Osteoblast (primary cell): Measurements from ENCODE around the gene PNLIPRP3. TPM values are rescaled to one million over a fixed set of nuclear protein-coding genes. Genes with fewer than 3 reads are reported as not detected.
A peak's percentile ranks its signal among the peaks of the same experiment; 100 is the strongest.

Experiments
- DNase-seq: peaks from one replicate; pipeline ENCODE4 v3.0.0; 2011; ENCODE audit warnings: low spot score, mixed read lengths; ENCODE audit not compliant: insufficient read length; ENCODE audit errors: missing footprints
- H2AFZ ChIP-seq: 2 replicates; pipeline ENCODE4 v1.6.0; 2011; ENCODE audit warnings: mild to moderate bottlenecking, low read length
- H3K27ac ChIP-seq: 2 replicates; pipeline ENCODE4 v1.5.1; 2011; ENCODE audit warnings: mild to moderate bottlenecking, low read depth, low read length, moderate library complexity
- H3K27me3 ChIP-seq: 2 replicates; pipeline ENCODE4 v1.6.0; 2012; ENCODE audit warnings: mild to moderate bottlenecking, control low read depth, inconsistent platforms, low read length, moderate library complexity; ENCODE audit not compliant: insufficient read depth
- H3K36me3 ChIP-seq: 2 replicates; pipeline ENCODE4 v1.5.1; 2011; ENCODE audit warnings: mild to moderate bottlenecking, low read length, control low read depth, moderate library complexity; ENCODE audit not compliant: insufficient read depth
- H3K4me1 ChIP-seq: 2 replicates; pipeline ENCODE4 v1.5.1; 2011; ENCODE audit warnings: mild to moderate bottlenecking, low read length, control low read depth, moderate library complexity; ENCODE audit not compliant: insufficient read depth
- H3K4me2 ChIP-seq: 2 replicates; pipeline ENCODE4 v1.6.0; 2011; ENCODE audit warnings: mild to moderate bottlenecking, low read length; ENCODE audit not compliant: insufficient read depth
- H3K4me3 ChIP-seq: fragments of 200-600 bp; sonication (generic); 3 replicates; pipeline ENCODE4 v1.5.1; 2012; ENCODE audit warnings: mild to moderate bottlenecking, low read length, inconsistent platforms; ENCODE audit not compliant: insufficient read depth
- H3K79me2 ChIP-seq: 2 replicates; pipeline ENCODE4 v1.6.0; 2012; ENCODE audit warnings: mild to moderate bottlenecking, low read length, control low read depth, inconsistent platforms; ENCODE audit not compliant: insufficient read depth
- H3K9me3 ChIP-seq: 2 replicates; pipeline ENCODE4 v1.5.1; 2011; ENCODE audit warnings: low read depth, low read length, control low read depth
- H4K20me1 ChIP-seq: 2 replicates; pipeline ENCODE4 v1.6.0; 2012; ENCODE audit warnings: mild to moderate bottlenecking, low read length, control low read depth; ENCODE audit not compliant: insufficient read depth
- CTCF ChIP-seq: IDR thresholded peaks from 2 replicates; pipeline ENCODE4 v1.5.1; 2011; ENCODE audit warnings: mild to moderate bottlenecking, low read depth, low read length, moderate library complexity; ENCODE audit errors: extremely low read depth
- total RNA-seq: library from RNA; depleted of rRNA; stranded (reverse); fragments of >200 nt; gene quantifications from 2 replicates; pipeline ENCODE4 v1.2.3, GENCODE V29; 2012

The PNLIPRP3 gene
- total RNA-seq, 1 donor: 0.72 TPM

GRCh38 chr10:116395223-116395985, 32.2 kb upstream of the PNLIPRP3 start:
- Histone ChIP-seq H3K4me3 (no peak overlapping the region), H3K27me3 (no peaks in the 10 kb centered on the region), H2AFZ (no peak overlapping the region), H3K79me2 (no peaks in the 10 kb centered on the region), H3K4me2 (no peak overlapping the region), H4K20me1 (no peaks in the 10 kb centered on the region), H3K27ac (no peak overlapping the region), H3K9me3 (no peaks in the 10 kb centered on the region), H3K36me3 (no peaks in the 10 kb centered on the region), H3K4me1 (no peaks in the 10 kb centered on the region)
- no peak for TF ChIP-seq CTCF
- no peak for DNase-seq

- Histone ChIP-seq H3K79me2 (no peaks in the 10 kb centered on the region), H3K4me1 (no peaks in the 10 kb centered on the region), H3K4me3 (no peak overlapping the region), H4K20me1 (no peaks in the 10 kb centered on the region), H3K27ac (no peak overlapping the region), H3K9me3 (no peaks in the 10 kb centered on the region), H3K27me3 (no peaks in the 10 kb centered on the region), H3K4me2 (no peak overlapping the region), H2AFZ (no peak overlapping the region), H3K36me3 (no peaks in the 10 kb centered on the region)
- DNase-seq: no peak
- no peak for TF ChIP-seq CTCF
Observed at GRCh38 chr10:116398224-116398623, 29.4 kb upstream of the PNLIPRP3 start.

- H3K79me2 ChIP-seq: no peaks in the 10 kb centered on the region
- no peak overlapping the region for H3K4me2 ChIP-seq
- DNase-seq: no peak
- H3K4me3 ChIP-seq: no peak overlapping the region
- H3K36me3 ChIP-seq: no peaks in the 10 kb centered on the region
- no peaks in the 10 kb centered on the region for H3K4me1 ChIP-seq
- H3K9me3 ChIP-seq: no peaks in the 10 kb centered on the region
- H2AFZ ChIP-seq: no peak overlapping the region
- TF ChIP-seq CTCF: no peak
- H3K27ac ChIP-seq: no peak overlapping the region
- no peaks in the 10 kb centered on the region for H3K27me3 ChIP-seq
- no peaks in the 10 kb centered on the region for H4K20me1 ChIP-seq
Observed at GRCh38 chr10:116402858-116403257, 24.8 kb upstream of the PNLIPRP3 start.

- TF ChIP-seq CTCF: no peak
- DNase-seq: peak; percentile 34
- no peaks in the 10 kb centered on the region for H4K20me1 ChIP-seq
- H3K27ac ChIP-seq: no peak overlapping the region
- H3K27me3 ChIP-seq: no peaks in the 10 kb centered on the region
- H3K4me3 ChIP-seq: no peak overlapping the region
- H3K79me2 ChIP-seq: no peaks in the 10 kb centered on the region
- H3K4me2 ChIP-seq: no peak overlapping the region
- H3K9me3 ChIP-seq: no peaks in the 10 kb centered on the region
- no peak overlapping the region for H2AFZ ChIP-seq
- no peaks in the 10 kb centered on the region for H3K36me3 ChIP-seq
- no peaks in the 10 kb centered on the region for H3K4me1 ChIP-seq
Observed at GRCh38 chr10:116403740-116404250, 23.9 kb upstream of the PNLIPRP3 start.
